ENCODE measurements around the gene LCE3A. TPM values are rescaled to one million over a fixed set of nuclear protein-coding genes. Genes with fewer than 3 reads are reported as not detected.
"Not testable (repeated sequence)": the region's sequence is repeated elsewhere in the genome, so short reads cannot be mapped to it uniquely, and the experiment has no call there.

The LCE3A gene, protein sequence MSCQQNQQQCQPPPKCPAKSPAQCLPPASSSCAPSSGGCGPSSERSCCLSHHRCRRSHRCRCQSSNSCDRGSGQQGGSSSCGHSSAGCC
- total RNA-seq (2014; rRNA removed; shearing (Covaris generic)), result not detected in 2 replicates

DNA sequence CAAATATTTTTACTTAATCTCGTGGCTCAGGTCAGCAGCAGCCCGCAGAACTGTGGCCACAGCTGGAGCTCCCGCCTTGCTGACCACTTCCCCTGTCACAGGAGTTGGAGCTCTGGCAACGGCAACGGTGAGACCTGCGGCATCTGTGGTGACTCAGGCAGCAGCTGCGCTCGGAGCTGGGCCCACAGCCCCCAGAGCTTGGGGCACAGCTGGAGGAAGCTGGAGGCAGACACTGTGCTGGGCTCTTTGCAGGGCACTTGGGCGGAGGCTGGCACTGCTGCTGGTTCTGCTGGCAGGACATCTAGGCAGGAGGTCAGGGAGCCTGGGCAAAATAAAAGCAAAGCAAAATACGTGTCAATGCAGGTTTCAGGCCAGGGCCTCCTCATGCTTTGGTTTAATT is at the start of gene LCE3A:
TSS of gene LCE3A (minus strand) at position 301 of the 400 bp plus-strand sequence. CDS start at position 301, 0 bp downstream.
- Histone ChIP-seq H3K4me3 (ENCODE audit: insufficient read depth, low read depth, low read length) (no peak within 1 kb of the TSS), H3K36me3 (replicated peaks; ENCODE audit: control insufficient read depth, insufficient read depth, low read length) (no peaks in the 10 kb centered on the region)
- DNase-seq, result no peak

DNA sequence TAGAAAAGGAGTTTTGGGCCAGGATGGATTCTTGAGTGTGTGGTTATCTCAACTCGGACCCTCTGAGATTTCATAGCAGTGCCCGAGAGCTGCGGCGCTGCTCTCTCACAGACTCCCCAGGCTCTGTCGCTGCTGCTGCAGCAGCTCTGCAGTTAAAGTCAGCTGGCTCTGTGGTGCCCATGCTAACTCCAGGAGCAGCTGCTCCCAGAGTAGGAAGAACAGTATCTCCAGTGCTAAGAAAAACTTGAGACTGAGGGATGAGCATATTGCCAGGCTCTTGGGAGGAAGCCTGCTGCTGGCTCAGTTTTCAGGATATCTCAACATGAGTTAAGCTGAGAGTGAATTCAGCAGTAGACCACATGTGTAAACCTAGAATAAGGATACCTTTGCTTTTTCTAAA is 44.7 kb upstream of the LCE3A start:
- no peak for DNase-seq
- H3K36me3 ChIP-seq (replicated peaks; ENCODE audit: control insufficient read depth, insufficient read depth, low read length), result no peaks in the 10 kb centered on the region
- no peaks in the 10 kb centered on the region for H3K27me3 ChIP-seq (ENCODE audit: control insufficient read depth, insufficient read depth, low read length)
- H3K4me3 ChIP-seq (ENCODE audit: insufficient read depth, low read depth, low read length), result no peak overlapping the region

More for the DNA sequence above, at the start of gene LCE3A:
- no peaks in the 10 kb centered on the region for H3K27me3 ChIP-seq (ENCODE audit: control insufficient read depth, insufficient read depth, low read length)

- DNase-seq; H3K36me3 ChIP-seq (replicated peaks; ENCODE audit: control insufficient read depth, insufficient read depth, low read length); H3K27me3 ChIP-seq (ENCODE audit: control insufficient read depth, insufficient read depth, low read length); H3K4me3 ChIP-seq (ENCODE audit: insufficient read depth, low read depth, low read length): not testable (repeated sequence)
Measured at GRCh38 chr1:152666171-152666570, 43.3 kb upstream of the LCE3A start.

- DNase-seq, result no peak
- H3K4me3 ChIP-seq (ENCODE audit: insufficient read depth, low read depth, low read length), result no peak within 1 kb of the TSS
- H3K36me3 ChIP-seq (replicated peaks; ENCODE audit: control insufficient read depth, insufficient read depth, low read length), result no peaks in the 10 kb centered on the region
- H3K27me3 ChIP-seq (ENCODE audit: control insufficient read depth, insufficient read depth, low read length), result no peaks in the 10 kb centered on the region
Measured at GRCh38 chr1:152663098-152663497, 40.2 kb upstream of the LCE3A start, which contains the start of gene LCE2D. Gene LCE2D (plus strand): TSS chr1:152663380. CDS start chr1:152664106, 726 bp downstream.

DNA sequence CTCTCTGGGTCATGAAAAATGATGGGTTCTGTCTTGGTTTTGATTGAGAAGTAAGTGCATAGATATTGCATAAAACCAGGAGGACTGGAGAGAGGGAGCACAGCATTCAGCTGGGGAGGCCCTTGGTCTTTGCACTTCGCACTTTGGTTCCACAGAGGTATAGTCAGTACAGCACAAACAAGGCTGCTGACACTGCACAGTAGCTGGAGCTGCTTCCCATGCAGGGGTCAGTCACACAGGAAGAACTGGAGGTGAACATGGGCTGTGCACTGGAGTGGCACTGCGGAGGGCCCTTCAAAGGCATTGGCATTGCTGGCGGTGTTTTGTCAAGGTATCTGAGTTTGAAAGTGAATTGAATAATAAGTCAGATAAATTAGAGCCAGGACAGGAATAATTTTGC is 35.7 kb upstream of the LCE3A start:
- Histone ChIP-seq H3K4me3 (ENCODE audit: insufficient read depth, low read depth, low read length) (no peak overlapping the region), H3K27me3 (ENCODE audit: control insufficient read depth, insufficient read depth, low read length) (no peaks in the 10 kb centered on the region), H3K36me3 (replicated peaks; ENCODE audit: control insufficient read depth, insufficient read depth, low read length) (no peaks in the 10 kb centered on the region)
- DNase-seq, result no peak

DNA sequence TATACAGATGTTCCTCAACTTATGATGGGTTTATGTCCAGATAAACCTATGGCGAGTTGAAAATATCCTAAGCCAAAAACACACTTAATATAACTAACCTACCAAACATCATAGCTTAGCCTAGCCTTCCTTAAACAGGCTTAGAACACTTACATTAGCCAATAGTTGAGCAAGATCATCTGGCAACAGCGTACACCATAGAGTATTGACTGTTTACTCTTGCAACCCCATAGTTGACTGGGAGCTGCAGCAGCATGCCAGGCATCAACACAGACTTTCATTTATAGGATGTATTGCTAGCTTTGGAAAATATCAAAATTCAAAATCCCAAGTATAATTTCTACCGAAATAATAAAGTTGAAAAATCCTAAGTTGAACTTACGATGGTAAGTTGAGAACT is 34.8 kb upstream of the LCE3A start:
- DNase-seq, result no peak
- Histone ChIP-seq H3K36me3 (replicated peaks; ENCODE audit: control insufficient read depth, insufficient read depth, low read length) (no peaks in the 10 kb centered on the region), H3K27me3 (ENCODE audit: control insufficient read depth, insufficient read depth, low read length) (no peaks in the 10 kb centered on the region), H3K4me3 (ENCODE audit: insufficient read depth, low read depth, low read length) (no peak overlapping the region)

DNA sequence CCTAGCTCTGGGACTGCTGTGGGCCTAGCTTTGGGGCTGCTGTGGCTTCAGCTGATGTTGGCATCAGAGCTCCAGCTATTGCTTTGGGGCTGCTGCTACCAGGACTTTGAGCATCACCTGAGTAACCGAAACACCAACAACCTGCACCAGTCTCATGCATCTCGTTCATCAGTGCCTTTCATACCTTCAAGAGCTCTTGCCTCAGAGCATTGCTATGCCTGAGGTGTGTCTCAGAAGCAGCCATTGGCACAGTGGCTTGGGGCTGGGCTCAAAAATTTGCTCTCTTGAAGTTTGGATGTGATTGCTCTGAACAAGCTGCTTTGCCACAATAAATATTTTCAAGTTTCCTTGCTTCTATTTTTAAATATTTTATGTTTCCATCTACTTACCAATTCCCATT is 33.6 kb upstream of the LCE3A start:
- no peak overlapping the region for H3K4me3 ChIP-seq (ENCODE audit: insufficient read depth, low read depth, low read length)
- DNase-seq, result no peak

DNA sequence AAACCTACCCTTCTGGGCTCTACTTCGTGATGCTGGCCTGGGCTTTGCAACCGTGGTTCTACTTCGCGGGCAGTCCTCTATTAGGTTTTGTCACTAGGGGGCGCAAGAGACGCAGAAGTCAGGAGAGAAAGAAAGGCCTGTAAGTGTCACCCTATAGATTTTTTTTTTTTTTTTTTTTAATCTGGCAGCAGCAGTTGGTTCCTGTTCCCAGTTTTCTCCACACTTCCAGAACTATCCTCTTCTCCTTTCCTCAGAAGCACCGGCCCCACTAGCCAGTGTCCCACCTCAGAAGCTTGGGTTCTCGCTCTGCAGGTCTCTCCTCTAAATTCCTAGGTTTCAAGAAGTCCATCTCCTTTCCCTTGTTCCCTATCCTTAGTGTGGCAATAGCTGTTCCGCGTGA is 31.2 kb upstream of the LCE3A start:
- no peaks in the 10 kb centered on the region for H3K27me3 ChIP-seq (ENCODE audit: control insufficient read depth, insufficient read depth, low read length)
- no peak overlapping the region for H3K4me3 ChIP-seq (ENCODE audit: insufficient read depth, low read depth, low read length)
- peak; percentile 47 for DNase-seq
- no peaks in the 10 kb centered on the region for H3K36me3 ChIP-seq (replicated peaks; ENCODE audit: control insufficient read depth, insufficient read depth, low read length)

More for the DNA sequence above, 33.6 kb upstream of the LCE3A start:
- Histone ChIP-seq H3K36me3 (replicated peaks; ENCODE audit: control insufficient read depth, insufficient read depth, low read length) (no peaks in the 10 kb centered on the region), H3K27me3 (ENCODE audit: control insufficient read depth, insufficient read depth, low read length) (no peaks in the 10 kb centered on the region)

GRCh38 chr1:152646656-152647055 is 23.8 kb upstream of the LCE3A start:
- Histone ChIP-seq H3K4me3 (ENCODE audit: insufficient read depth, low read depth, low read length) (no peak overlapping the region), H3K27me3 (ENCODE audit: control insufficient read depth, insufficient read depth, low read length) (no peaks in the 10 kb centered on the region), H3K36me3 (replicated peaks; ENCODE audit: control insufficient read depth, insufficient read depth, low read length) (no peaks in the 10 kb centered on the region)
- no peak for DNase-seq

DNA sequence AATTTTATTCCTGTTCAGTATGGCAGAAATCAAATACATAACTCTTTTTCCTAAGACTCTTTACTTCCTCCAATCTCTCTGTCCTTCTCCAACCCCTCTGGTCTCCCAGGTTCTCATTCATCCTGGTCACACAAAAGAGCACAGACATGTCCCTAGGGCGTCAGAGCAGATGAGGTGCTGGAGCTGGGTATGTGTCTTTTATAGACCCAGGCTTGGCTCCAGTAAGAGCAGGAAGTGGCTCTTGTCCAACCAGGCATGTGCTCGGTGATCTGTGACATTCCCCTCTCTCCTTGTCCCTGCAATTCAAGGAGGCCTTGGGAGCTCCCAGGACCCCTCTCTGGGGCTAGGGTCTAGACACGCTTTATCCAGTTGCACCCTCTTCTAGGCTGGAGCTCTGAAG is 22.2 kb upstream of the LCE3A start:
- no peaks in the 10 kb centered on the region for H3K36me3 ChIP-seq (replicated peaks; ENCODE audit: control insufficient read depth, insufficient read depth, low read length)
- H3K4me3 ChIP-seq (ENCODE audit: insufficient read depth, low read depth, low read length), result no peak overlapping the region
- no peak for DNase-seq
- no peaks in the 10 kb centered on the region for H3K27me3 ChIP-seq (ENCODE audit: control insufficient read depth, insufficient read depth, low read length)

- Histone ChIP-seq H3K27me3 (ENCODE audit: control insufficient read depth, insufficient read depth, low read length) (no peaks in the 10 kb centered on the region), H3K4me3 (ENCODE audit: insufficient read depth, low read depth, low read length) (no peak overlapping the region), H3K36me3 (replicated peaks; ENCODE audit: control insufficient read depth, insufficient read depth, low read length) (no peaks in the 10 kb centered on the region)
- DNase-seq, result no peak
Measured at GRCh38 chr1:152643945-152644344, 21.0 kb upstream of the LCE3A start.

GRCh38 chr1:152640351-152640750 is 17.4 kb upstream of the LCE3A start:
- no peak for DNase-seq
- Histone ChIP-seq H3K4me3 (ENCODE audit: insufficient read depth, low read depth, low read length) (no peak overlapping the region), H3K36me3 (replicated peaks; ENCODE audit: control insufficient read depth, insufficient read depth, low read length) (no peaks in the 10 kb centered on the region), H3K27me3 (ENCODE audit: control insufficient read depth, insufficient read depth, low read length) (no peaks in the 10 kb centered on the region)

GRCh38 chr1:152630596-152630995 is 7.7 kb upstream of the LCE3A start:
- H3K27me3 ChIP-seq (ENCODE audit: control insufficient read depth, insufficient read depth, low read length), result no peaks in the 10 kb centered on the region
- DNase-seq, result no peak
- no peak overlapping the region for H3K4me3 ChIP-seq (ENCODE audit: insufficient read depth, low read depth, low read length)
- H3K36me3 ChIP-seq (replicated peaks; ENCODE audit: control insufficient read depth, insufficient read depth, low read length), result no peaks in the 10 kb centered on the region

DNA sequence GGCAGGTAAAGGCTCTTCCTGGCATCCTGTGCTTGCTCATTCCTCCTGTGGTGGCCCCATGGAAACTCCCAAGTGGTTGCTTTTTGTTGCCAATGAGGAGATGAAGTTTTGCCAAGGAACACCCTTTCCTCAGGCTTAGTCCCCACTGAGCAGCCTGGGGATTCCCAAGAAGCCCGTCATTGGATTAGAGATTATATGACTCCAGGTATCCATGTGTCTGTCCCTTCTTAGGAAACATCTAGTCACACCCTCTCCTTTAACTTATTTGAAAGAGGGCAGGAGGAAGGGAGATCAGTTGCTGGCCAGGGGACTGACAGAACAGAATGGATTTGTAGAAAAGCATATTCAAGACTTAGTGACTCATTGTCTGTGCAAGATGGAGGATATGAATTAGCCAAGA is 3.8 kb upstream of the LCE3A start:
- Histone ChIP-seq H3K4me3 (ENCODE audit: insufficient read depth, low read depth, low read length) (no peak overlapping the region), H3K36me3 (replicated peaks; ENCODE audit: control insufficient read depth, insufficient read depth, low read length) (no peaks in the 10 kb centered on the region), H3K27me3 (ENCODE audit: control insufficient read depth, insufficient read depth, low read length) (no peaks in the 10 kb centered on the region)
- DNase-seq, result no peak

DNA sequence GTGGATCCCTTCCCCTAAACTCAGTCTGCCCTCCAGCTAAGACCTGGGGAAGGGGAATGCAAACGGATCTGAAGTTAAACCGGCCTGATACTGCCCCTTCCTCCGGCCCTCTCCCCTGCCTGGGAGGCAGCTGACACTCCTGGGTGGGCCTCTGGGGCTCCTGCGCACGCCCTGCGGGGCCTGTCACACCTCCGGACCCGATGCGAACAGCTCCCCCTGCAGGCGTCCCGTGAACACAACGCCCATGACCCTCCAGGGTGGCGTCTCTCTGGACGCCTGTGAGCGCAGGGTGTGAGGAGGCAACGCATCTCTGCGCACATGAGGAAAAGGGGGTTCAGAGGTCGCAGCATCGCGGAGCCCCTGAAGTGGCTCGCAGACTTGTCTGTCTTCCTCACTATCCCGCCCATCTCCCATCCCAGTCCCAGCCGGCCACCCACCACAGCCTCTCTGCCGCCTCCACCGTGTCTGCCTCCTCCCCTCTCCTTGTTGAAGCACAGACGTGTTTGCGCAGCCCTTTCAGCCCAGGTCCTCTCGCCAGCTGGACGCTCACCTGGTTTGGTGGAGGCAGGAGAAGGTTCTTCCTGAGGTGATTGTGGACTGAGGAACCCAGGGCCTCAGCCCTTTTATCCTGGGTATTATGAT is 421 bp upstream of the LCE3A start:
- no peak for DNase-seq
- no peak overlapping the region for H3K4me3 ChIP-seq (ENCODE audit: insufficient read depth, low read depth, low read length)
- H3K36me3 ChIP-seq (replicated peaks; ENCODE audit: control insufficient read depth, insufficient read depth, low read length), result no peaks in the 10 kb centered on the region
- no peaks in the 10 kb centered on the region for H3K27me3 ChIP-seq (ENCODE audit: control insufficient read depth, insufficient read depth, low read length)

Measured in H7 (cell line).